ENCODE results near the gene AURKA.
A peak's percentile ranks its signal among the peaks of the same experiment; 100 is the strongest.

Gene AURKA

GRCh38 chr20:56368351-56369134, 23.5 kb downstream of the AURKA start:
- no peak for DNase-seq (ENCODE audit: low read depth, low spot score)
- H3K4me3 ChIP-seq (ENCODE audit: low read length) = no peak overlapping the region

GRCh38 chr20:56363491-56363890, 28.5 kb downstream of the AURKA start:
- H3K4me3 ChIP-seq (ENCODE audit: low read length) = no peak overlapping the region
- no peak for DNase-seq (ENCODE audit: low read depth, low spot score)

- H3K4me3 ChIP-seq (ENCODE audit: low read length) = no peak overlapping the region
- DNase-seq (ENCODE audit: low read depth, low spot score) = no peak
Measured at GRCh38 chr20:56362833-56363413, 29.1 kb downstream of the AURKA start.

- no peak overlapping the region for H3K4me3 ChIP-seq (ENCODE audit: low read length)
- DNase-seq (ENCODE audit: low read depth, low spot score) = no peak
Measured at GRCh38 chr20:56361900-56362299, 30.1 kb downstream of the AURKA start.

- no peak overlapping the region for H3K4me3 ChIP-seq (ENCODE audit: low read length)
- no peak for DNase-seq (ENCODE audit: low read depth, low spot score)
Measured at GRCh38 chr20:56360908-56361205, 31.2 kb downstream of the AURKA start.

GRCh38 chr20:56360133-56360907, 31.7 kb downstream of the AURKA start:
- H3K4me3 ChIP-seq (ENCODE audit: low read length) = no peak overlapping the region
- no peak for DNase-seq (ENCODE audit: low read depth, low spot score)

GRCh38 chr20:56359212-56360132, 32.5 kb downstream of the AURKA start:
- no peak for DNase-seq (ENCODE audit: low read depth, low spot score)
- peak overlapping the region; percentile 54 for H3K4me3 ChIP-seq (ENCODE audit: low read length)

- peak; percentile 74 for DNase-seq (ENCODE audit: low read depth, low spot score)
- peak within 1 kb of the TSS; percentile 54 for H3K4me3 ChIP-seq (ENCODE audit: low read length)
Measured at GRCh38 chr20:56358600-56359211, 33.3 kb downstream of the AURKA start, which contains the start of gene FAM210B. Gene FAM210B (plus strand): TSS chr20:56358974. CDS start chr20:56359006, 32 bp downstream.

- peak overlapping the region; percentile 32; the same call in 1 of the 2 replicates for H3K4me3 ChIP-seq (ENCODE audit: low read length)
- DNase-seq (ENCODE audit: low read depth, low spot score) = no peak
Measured at GRCh38 chr20:56358070-56358469, 33.9 kb downstream of the AURKA start.

- DNase-seq (ENCODE audit: low read depth, low spot score) = no peak
Measured at GRCh38 chr20:56353356-56353755, 38.7 kb downstream of the AURKA start.

GRCh38 chr20:56352345-56353055, 39.5 kb downstream of the AURKA start:
- no peak for DNase-seq (ENCODE audit: low read depth, low spot score)
- H3K4me3 ChIP-seq (ENCODE audit: low read length) = no peak overlapping the region

More at GRCh38 chr20:56353356-56353755, 38.7 kb downstream of the AURKA start:
- no peak overlapping the region for H3K4me3 ChIP-seq (ENCODE audit: low read length)

GRCh38 chr20:56350842-56351241, 41.2 kb downstream of the AURKA start:
- no peak for DNase-seq (ENCODE audit: low read depth, low spot score)
- no peak overlapping the region for H3K4me3 ChIP-seq (ENCODE audit: low read length)

GRCh38 chr20:56348746-56349145, 43.3 kb downstream of the AURKA start:
- DNase-seq (ENCODE audit: low read depth, low spot score) = no peak
- H3K4me3 ChIP-seq (ENCODE audit: low read length) = no peak overlapping the region

GRCh38 chr20:56348305-56348693, 43.7 kb downstream of the AURKA start:
- no peak overlapping the region for H3K4me3 ChIP-seq (ENCODE audit: low read length)
- no peak for DNase-seq (ENCODE audit: low read depth, low spot score)

- DNase-seq (ENCODE audit: low read depth, low spot score) = no peak
- H3K4me3 ChIP-seq (ENCODE audit: low read length) = no peak overlapping the region
Measured at GRCh38 chr20:56347628-56348304, 44.2 kb downstream of the AURKA start.

- no peak overlapping the region for H3K4me3 ChIP-seq (ENCODE audit: low read length)
- no peak for DNase-seq (ENCODE audit: low read depth, low spot score)
Measured at GRCh38 chr20:56345911-56346310, 46.1 kb downstream of the AURKA start.

- no peak overlapping the region for H3K4me3 ChIP-seq (ENCODE audit: low read length)
- peak; percentile 42 for DNase-seq (ENCODE audit: low read depth, low spot score)
Measured at GRCh38 chr20:56343861-56344381, 48.1 kb downstream of the AURKA start.
